22Rv1 (cell line): Measurements from ENCODE around the gene ZNF584.

ENCODE experiments used
- CTCF ChIP-seq: fragments of 450-650 bp; IDR thresholded peaks from 2 replicates; pipeline ENCODE4 v1.5.1; 2017; ENCODE audit warnings: mild to moderate bottlenecking
- ZFX ChIP-seq: fragments of 450-650 bp; IDR thresholded peaks from 2 replicates; pipeline ENCODE4 v1.6.1; 2017; ENCODE audit warnings: antibody characterized with exemption, borderline replicate concordance

GRCh38 chr19:58450856-58451357 is 42.5 kb downstream of the ZNF584 start:
- TF ChIP-seq CTCF (no peak), ZFX (no peak)
